IPS-18c (cell line): ENCODE results near the gene ATXN2.
"Not testable (repeated sequence)": the region's sequence is repeated elsewhere in the genome, so short reads cannot be mapped to it uniquely, and the experiment has no call there.

ENCODE experiments used
- H3K4me3 ChIP-seq: 2 replicates; pipeline ENCODE4 v1.7.0; 2013; ENCODE audit warnings: low read depth, mild to moderate bottlenecking, low read length, moderate library complexity; ENCODE audit not compliant: insufficient read depth
- H3K9me3 ChIP-seq: one replicate; pipeline ENCODE4 v1.6.1; 2013; ENCODE audit warnings: mild to moderate bottlenecking, low read length, moderate library complexity; ENCODE audit not compliant: control insufficient read depth, insufficient read depth

Gene ATXN2

GRCh38 chr12:111605911-111606766 lies 7.0 kb upstream of the ATXN2 start:
- no peaks in the 10 kb centered on the region for H3K9me3 ChIP-seq
- no peak overlapping the region for H3K4me3 ChIP-seq

GRCh38 chr12:111602857-111603256 lies 3.7 kb upstream of the ATXN2 start:
- H3K9me3 ChIP-seq, H3K4me3 ChIP-seq: not testable (repeated sequence)

- no peaks in the 10 kb centered on the region for H3K9me3 ChIP-seq
- no peak overlapping the region for H3K4me3 ChIP-seq
These were observed 3.2 kb upstream of the ATXN2 start for GRCh38 chr12:111602348-111602747.

- H3K4me3 ChIP-seq: not testable (repeated sequence)
These were observed 1.9 kb upstream of the ATXN2 start for GRCh38 chr12:111600986-111601385.

GRCh38 chr12:111600205-111600642 lies 1.1 kb upstream of the ATXN2 start:
- Histone ChIP-seq H3K9me3 (no peaks in the 10 kb centered on the region), H3K4me3 (peak overlapping the region; percentile 76)

More at GRCh38 chr12:111600986-111601385, 1.9 kb upstream of the ATXN2 start:
- H3K9me3 ChIP-seq: not testable (repeated sequence)

- Histone ChIP-seq H3K9me3 (no peaks in the 10 kb centered on the region), H3K4me3 (peak overlapping the region; percentile 76)
These were observed 514 bp upstream of the ATXN2 start for GRCh38 chr12:111599453-111600204.

- peak overlapping the region; percentile 97 for H3K4me3 ChIP-seq
These were observed 1.1 kb downstream of the ATXN2 start for GRCh38 chr12:111597831-111598636.

GRCh38 chr12:111596985-111597830 lies 1.9 kb downstream of the ATXN2 start:
- H3K4me3 ChIP-seq: peak overlapping the region; percentile 97

More at GRCh38 chr12:111597831-111598636, 1.1 kb downstream of the ATXN2 start:
- H3K9me3 ChIP-seq: no peaks in the 10 kb centered on the region

GRCh38 chr12:111595341-111595835 lies 3.7 kb downstream of the ATXN2 start:
- not testable (repeated sequence) for H3K9me3 ChIP-seq, H3K4me3 ChIP-seq

More at GRCh38 chr12:111596985-111597830, 1.9 kb downstream of the ATXN2 start:
- no peaks in the 10 kb centered on the region for H3K9me3 ChIP-seq

GRCh38 chr12:111591399-111592010 lies 7.6 kb downstream of the ATXN2 start:
- H3K9me3 ChIP-seq, H3K4me3 ChIP-seq: not testable (repeated sequence)

- no peaks in the 10 kb centered on the region for H3K9me3 ChIP-seq
- H3K4me3 ChIP-seq: no peak overlapping the region
These were observed 8.6 kb downstream of the ATXN2 start for GRCh38 chr12:111590552-111590951.

- H3K9me3 ChIP-seq: no peaks in the 10 kb centered on the region
- no peak overlapping the region for H3K4me3 ChIP-seq
These were observed 9.5 kb downstream of the ATXN2 start for GRCh38 chr12:111589601-111590000.

- Histone ChIP-seq H3K4me3 (no peak overlapping the region), H3K9me3 (no peaks in the 10 kb centered on the region)
These were observed 11.1 kb downstream of the ATXN2 start for GRCh38 chr12:111588010-111588409.

GRCh38 chr12:111586986-111587385 lies 12.1 kb downstream of the ATXN2 start:
- Histone ChIP-seq H3K9me3 (no peaks in the 10 kb centered on the region), H3K4me3 (no peak overlapping the region)

GRCh38 chr12:111585690-111586089 lies 13.4 kb downstream of the ATXN2 start:
- Histone ChIP-seq H3K4me3 (no peak overlapping the region), H3K9me3 (no peaks in the 10 kb centered on the region)

- no peaks in the 10 kb centered on the region for H3K9me3 ChIP-seq
- no peak overlapping the region for H3K4me3 ChIP-seq
These were observed 14.2 kb downstream of the ATXN2 start for GRCh38 chr12:111584959-111585358.
